Tibial nerve (tissue), 4 donors: ENCODE measurements around the gene PDE8B. TPM values are rescaled to one million over a fixed set of nuclear protein-coding genes. Genes with fewer than 3 reads are reported as not detected.

Experiments used
- DNase-seq, 2 donors: peaks; one replicate each; pipeline ENCODE4 v3.0.0-alpha.2; 2019; ENCODE audit warnings: low spot score in 2 of 2
- H3K27ac ChIP-seq, 4 donors: fragments of 200-600 bp; sonication (generic) in 3 of 4; one replicate each; pipeline ENCODE4 v1.5.1; 2017 to 2019; ENCODE audit warnings: mild to moderate bottlenecking in 1 of 4
- H3K27me3 ChIP-seq, 2 donors: fragments of 200-600 bp; sonication (generic) in 1 of 2; one replicate each; pipeline versions ENCODE4 v1.5.1 to v1.6.0; 2017 to 2019
- H3K36me3 ChIP-seq, 3 donors: fragments of 200-600 bp; sonication (generic); one replicate each; pipeline ENCODE4 v1.5.1; 2018 to 2019
- H3K4me1 ChIP-seq, 4 donors: fragments of 200-600 bp; sonication (generic) in 3 of 4; one replicate each; pipeline ENCODE4 v1.5.1; 2017 to 2019
- H3K4me3 ChIP-seq, 4 donors: fragments of 200-600 bp; sonication (generic) in 3 of 4; one replicate each; pipeline ENCODE4 v1.5.1; 2017 to 2019; ENCODE audit warnings: mild to moderate bottlenecking in 1 of 4, moderate library complexity in 1 of 4
- H3K9me3 ChIP-seq, 4 donors: fragments of 200-600 bp; sonication (generic) in 3 of 4; one replicate each; pipeline ENCODE4 v1.5.1; 2017 to 2019
- CTCF ChIP-seq, 5 experiments: fragments of 200-600 bp in 3 of 5; fragments of 450-650 bp in 2 of 5; sonication (generic) in 3 of 5; IDR thresholded peaks; one replicate each; pipeline ENCODE4 v1.5.1; 2016 to 2019; ENCODE audit warnings: antibody characterized with exemption in 5 of 5, mild to moderate bottlenecking in 3 of 5, moderate library complexity in 2 of 5
- EP300 ChIP-seq, 2 donors: sonication (generic); formaldehyde crosslinking; IDR thresholded peaks; one replicate each; pipeline ENCODE4 v1.6.1; 2017; ENCODE audit warnings: antibody characterized with exemption in 2 of 2, mild to moderate bottlenecking in 1 of 2
- POLR2A ChIP-seq, 2 donors: fragments of 450-650 bp; IDR thresholded peaks; one replicate each; pipeline ENCODE4 v1.6.1; 2017; ENCODE audit warnings: antibody characterized with exemption in 2 of 2, mild to moderate bottlenecking in 2 of 2, moderate library complexity in 2 of 2
- WGBS, 2 donors: methylation state at CpG; one replicate each; pipeline ENCODE4 v1.1.5; 2018; 5-methylcytosine and 5-hydroxymethylcytosine counted together
- total RNA-seq, 4 donors: library from RNA; depleted of rRNA; stranded (reverse); fragments of >200 nt; gene quantifications; one replicate each; pipeline ENCODE4 v1.1.0, GENCODE V29; 2016

Gene PDE8B
- total RNA-seq, 4 donors from 2014 or later = 6.3 to 8.8 (median 7.2) TPM

DNA sequence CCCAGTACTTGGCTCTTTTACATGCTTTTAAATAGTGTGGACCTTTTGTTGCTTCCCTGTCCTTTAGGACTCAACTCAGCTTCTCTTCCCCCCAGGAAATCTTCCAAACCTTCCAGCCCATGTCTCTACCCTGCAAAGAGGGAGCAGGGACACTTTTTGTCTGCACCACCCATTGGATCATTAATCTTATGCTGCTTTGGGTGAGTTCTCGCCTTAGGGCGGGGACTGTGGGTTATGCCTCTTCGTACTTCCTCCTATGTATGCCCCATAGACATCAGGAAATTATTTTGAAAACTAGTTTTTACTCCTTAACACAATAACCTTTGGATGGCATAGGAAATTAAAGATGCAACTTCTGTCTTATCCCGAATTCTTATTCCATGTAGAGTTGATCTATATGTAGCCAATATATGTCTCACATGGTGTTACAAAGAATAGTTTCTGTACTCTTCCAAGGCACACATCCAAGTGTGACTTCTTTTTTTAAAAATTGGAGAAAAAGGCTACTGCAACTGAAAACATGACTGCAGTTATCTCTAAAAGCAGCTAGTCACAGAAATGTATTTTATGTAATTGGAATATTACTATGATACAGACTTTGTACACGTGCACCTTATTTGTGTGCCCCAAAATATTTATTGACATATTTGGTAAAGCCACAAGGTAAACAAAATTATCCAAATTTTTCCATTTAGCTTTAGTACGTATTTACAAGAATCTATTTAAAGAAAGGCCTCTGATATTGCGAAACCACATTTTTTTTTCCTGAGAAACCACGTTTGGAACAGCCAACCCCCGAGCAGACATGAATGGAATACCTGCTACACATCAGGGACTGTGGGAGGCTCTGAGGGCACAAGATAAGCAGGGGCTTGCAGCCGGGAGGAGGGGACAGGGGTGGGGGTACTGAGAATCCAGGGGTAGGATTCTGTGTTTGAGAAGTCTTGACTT lies 148.1 kb downstream of the PDE8B start:
- Histone ChIP-seq H3K27ac (no peak overlapping the region), H3K4me3 (no peak overlapping the region), H3K36me3 (no peaks in the 10 kb centered on the region), H3K4me1 (no peaks in the 10 kb centered on the region), H3K9me3 (no peaks in the 10 kb centered on the region), H3K27me3 (no peaks in the 10 kb centered on the region)
- DNase-seq = no peak
- WGBS, 2 donors = 64% methylated on average over 10 of the region's 10 CpGs
- TF ChIP-seq CTCF (IDR thresholded peaks at IDR 0.05) (no peak), EP300 (IDR thresholded peaks at IDR 0.05) (no peak), POLR2A (IDR thresholded peaks at IDR 0.05) (no peak)

GRCh38 chr5:77359231-77359630 lies 148.8 kb downstream of the PDE8B start:
- DNase-seq = no peak
- Histone ChIP-seq H3K9me3 (no peaks in the 10 kb centered on the region), H3K36me3 (no peaks in the 10 kb centered on the region), H3K4me1 (no peaks in the 10 kb centered on the region), H3K27ac (no peak overlapping the region), H3K27me3 (no peaks in the 10 kb centered on the region), H3K4me3 (no peak overlapping the region)
- 73 to 75% methylated on average over 6 of the region's 6 CpGs for WGBS, 2 donors
- TF ChIP-seq CTCF (IDR thresholded peaks at IDR 0.05) (no peak), POLR2A (IDR thresholded peaks at IDR 0.05) (no peak), EP300 (IDR thresholded peaks at IDR 0.05) (no peak)

DNA sequence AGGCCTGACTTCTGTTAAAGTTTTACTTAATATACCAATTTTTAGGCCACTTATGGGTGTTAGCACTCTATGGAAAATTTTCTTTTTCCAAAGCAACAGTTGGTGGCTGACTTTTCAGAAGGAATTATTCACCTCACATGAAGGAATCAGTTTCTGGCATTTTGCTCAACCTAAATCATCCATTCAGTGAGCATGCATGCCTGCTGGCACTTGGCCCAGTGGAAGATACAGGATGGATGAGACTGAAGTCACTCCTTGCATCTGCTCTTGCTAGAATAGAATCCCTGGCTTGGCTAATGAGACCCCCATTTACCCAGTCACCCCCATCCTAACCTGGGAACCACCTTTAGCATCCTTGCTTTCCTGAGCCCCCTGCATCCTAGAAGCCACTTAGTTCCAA lies 149.9 kb downstream of the PDE8B start:
- Histone ChIP-seq H3K9me3 (no peaks in the 10 kb centered on the region), H3K27ac (no peak overlapping the region), H3K4me1 (no peaks in the 10 kb centered on the region), H3K27me3 (no peaks in the 10 kb centered on the region), H3K36me3 (no peaks in the 10 kb centered on the region), H3K4me3 (no peak overlapping the region)
- no peak for DNase-seq
- TF ChIP-seq EP300 (IDR thresholded peaks at IDR 0.05) = no peak
- TF ChIP-seq CTCF (IDR thresholded peaks at IDR 0.05) = no peak
- no peak for TF ChIP-seq POLR2A (IDR thresholded peaks at IDR 0.05)

GRCh38 chr5:77360973-77361372 lies 150.5 kb downstream of the PDE8B start:
- H3K27ac ChIP-seq = no peak overlapping the region
- TF ChIP-seq EP300 (IDR thresholded peaks at IDR 0.05) (no peak), POLR2A (IDR thresholded peaks at IDR 0.05) (no peak), CTCF (IDR thresholded peaks at IDR 0.05) (no peak)
- H3K36me3 ChIP-seq = no peaks in the 10 kb centered on the region
- no peak overlapping the region for H3K4me3 ChIP-seq
- WGBS, 2 donors = 80 to 88% methylated on average over 1 of the region's 1 CpG
- no peaks in the 10 kb centered on the region for H3K9me3 ChIP-seq
- H3K27me3 ChIP-seq = no peaks in the 10 kb centered on the region
- H3K4me1 ChIP-seq = no peaks in the 10 kb centered on the region
- DNase-seq = no peak

- H3K27ac ChIP-seq = no peak overlapping the region
- H3K27me3 ChIP-seq = no peaks in the 10 kb centered on the region
- no peaks in the 10 kb centered on the region for H3K4me1 ChIP-seq
- no peak for TF ChIP-seq CTCF (IDR thresholded peaks at IDR 0.05)
- no peak for TF ChIP-seq EP300 (IDR thresholded peaks at IDR 0.05)
- no peak for TF ChIP-seq POLR2A (IDR thresholded peaks at IDR 0.05)
- H3K4me3 ChIP-seq = no peak overlapping the region
- WGBS, 2 donors = 77 to 85% methylated on average over 5 of the region's 5 CpGs
- no peak for DNase-seq
- H3K36me3 ChIP-seq = no peaks in the 10 kb centered on the region
- no peaks in the 10 kb centered on the region for H3K9me3 ChIP-seq
Measured at GRCh38 chr5:77366717-77367500, 156.4 kb downstream of the PDE8B start.
